Osteocyte (in vitro differentiated cells): ENCODE data around the gene LPIN3. TPM values are rescaled to one million over a fixed set of nuclear protein-coding genes. Genes with fewer than 3 reads are reported as not detected.

ENCODE experiments used
- DNase-seq: peaks from one replicate; pipeline ENCODE4 v3.0.0; 2021; ENCODE audit warnings: mixed read lengths; ENCODE audit not compliant: unreplicated experiment; ENCODE audit errors: extremely low spot score
- H3K27ac Mint-ChIP-seq: one replicate; pipeline ENCODE4 v1.8.0; 2021; ENCODE audit warnings: mild to moderate bottlenecking, mixed read lengths; ENCODE audit not compliant: unreplicated experiment
- H3K27me3 Mint-ChIP-seq: one replicate; pipeline ENCODE4 v1.8.0; 2021; ENCODE audit warnings: mixed read lengths; ENCODE audit not compliant: unreplicated experiment
- H3K36me3 Mint-ChIP-seq: one replicate; pipeline ENCODE4 v1.8.0; 2021; ENCODE audit warnings: mixed read lengths; ENCODE audit not compliant: unreplicated experiment
- H3K4me1 Mint-ChIP-seq: one replicate; pipeline ENCODE4 v1.8.0; 2021; ENCODE audit warnings: mixed read lengths; ENCODE audit not compliant: unreplicated experiment
- H3K4me3 Mint-ChIP-seq: one replicate; pipeline ENCODE4 v1.8.0; 2021; ENCODE audit warnings: mild to moderate bottlenecking, moderate library complexity, mixed read lengths; ENCODE audit not compliant: unreplicated experiment
- H3K9me3 Mint-ChIP-seq: one replicate; pipeline ENCODE4 v1.8.0; 2021; ENCODE audit warnings: mixed read lengths; ENCODE audit not compliant: unreplicated experiment
- total RNA-seq: library from RNA; stranded (reverse); gene quantifications from 2 replicates; pipeline ENCODE4 v1.2.1, GENCODE V29; 2021
- TF ChIP-seq, protein P1 (sequence below): fragments of 200-600 bp; sonication (generic); IDR thresholded peaks from 2 replicates; pipeline ENCODE4 v1.5.0; 2021; ENCODE audit warnings: antibody characterized with exemption, mild to moderate bottlenecking, moderate library complexity

The LPIN3 gene
- total RNA-seq, 1 donor from 2014 or later = 2.9 TPM

DNA sequence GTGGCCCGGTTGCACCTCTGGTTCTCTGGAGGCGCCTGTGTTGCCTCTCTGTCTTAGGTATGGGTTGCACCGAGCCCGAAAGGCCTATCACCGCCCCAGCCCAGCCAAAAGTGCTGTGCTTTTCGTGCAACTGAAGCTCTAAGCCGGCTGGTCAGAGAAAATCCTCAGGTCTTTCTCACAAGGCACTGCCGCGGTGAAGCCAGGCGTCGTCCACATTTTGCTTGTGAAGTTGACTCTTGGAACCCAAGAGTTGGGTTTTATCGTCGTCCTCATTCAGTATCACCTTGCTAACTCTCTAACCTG, 26.7 kb downstream of the LPIN3 start:
- Mint-ChIP-seq H3K27ac (no peak overlapping the region), H3K36me3 (peaks cover 2% of the 10 kb centered on the region), H3K4me1 (peaks cover 9% of the 10 kb centered on the region), H3K27me3 (peaks cover 22% of the 10 kb centered on the region), H3K4me3 (peak overlapping the region; percentile 70), H3K9me3 (peaks cover 6% of the 10 kb centered on the region)
- DNase-seq = no peak
- TF ChIP-seq, protein P1, sequence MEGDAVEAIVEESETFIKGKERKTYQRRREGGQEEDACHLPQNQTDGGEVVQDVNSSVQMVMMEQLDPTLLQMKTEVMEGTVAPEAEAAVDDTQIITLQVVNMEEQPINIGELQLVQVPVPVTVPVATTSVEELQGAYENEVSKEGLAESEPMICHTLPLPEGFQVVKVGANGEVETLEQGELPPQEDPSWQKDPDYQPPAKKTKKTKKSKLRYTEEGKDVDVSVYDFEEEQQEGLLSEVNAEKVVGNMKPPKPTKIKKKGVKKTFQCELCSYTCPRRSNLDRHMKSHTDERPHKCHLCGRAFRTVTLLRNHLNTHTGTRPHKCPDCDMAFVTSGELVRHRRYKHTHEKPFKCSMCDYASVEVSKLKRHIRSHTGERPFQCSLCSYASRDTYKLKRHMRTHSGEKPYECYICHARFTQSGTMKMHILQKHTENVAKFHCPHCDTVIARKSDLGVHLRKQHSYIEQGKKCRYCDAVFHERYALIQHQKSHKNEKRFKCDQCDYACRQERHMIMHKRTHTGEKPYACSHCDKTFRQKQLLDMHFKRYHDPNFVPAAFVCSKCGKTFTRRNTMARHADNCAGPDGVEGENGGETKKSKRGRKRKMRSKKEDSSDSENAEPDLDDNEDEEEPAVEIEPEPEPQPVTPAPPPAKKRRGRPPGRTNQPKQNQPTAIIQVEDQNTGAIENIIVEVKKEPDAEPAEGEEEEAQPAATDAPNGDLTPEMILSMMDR = no peak

DNA sequence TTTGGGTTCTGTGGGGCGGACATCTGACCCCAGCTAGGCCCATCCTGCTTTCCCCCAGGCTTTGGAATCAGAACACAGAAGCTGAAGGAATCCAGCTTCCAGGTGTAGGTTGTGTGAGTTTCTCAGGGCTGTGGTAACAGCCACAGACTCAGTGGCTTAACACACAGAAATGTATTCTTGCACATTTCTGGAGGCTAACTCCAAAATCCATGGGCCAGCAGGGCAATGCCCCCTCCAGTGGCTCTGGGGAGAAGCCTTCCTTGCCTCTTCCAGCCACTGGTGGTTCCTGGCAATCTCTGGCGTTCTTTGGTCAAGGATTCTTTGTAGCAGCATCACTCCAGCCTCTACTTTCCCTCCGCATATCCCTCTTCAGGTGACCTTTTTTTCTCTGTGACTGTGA, 27.3 kb downstream of the LPIN3 start:
- Mint-ChIP-seq H3K27me3 (peaks cover 22% of the 10 kb centered on the region), H3K36me3 (peaks cover 2% of the 10 kb centered on the region), H3K9me3 (peaks cover 6% of the 10 kb centered on the region), H3K4me1 (peaks cover 10% of the 10 kb centered on the region), H3K27ac (no peak overlapping the region), H3K4me3 (no peak overlapping the region)
- no peak for DNase-seq
- TF ChIP-seq, protein P1 = no peak

DNA sequence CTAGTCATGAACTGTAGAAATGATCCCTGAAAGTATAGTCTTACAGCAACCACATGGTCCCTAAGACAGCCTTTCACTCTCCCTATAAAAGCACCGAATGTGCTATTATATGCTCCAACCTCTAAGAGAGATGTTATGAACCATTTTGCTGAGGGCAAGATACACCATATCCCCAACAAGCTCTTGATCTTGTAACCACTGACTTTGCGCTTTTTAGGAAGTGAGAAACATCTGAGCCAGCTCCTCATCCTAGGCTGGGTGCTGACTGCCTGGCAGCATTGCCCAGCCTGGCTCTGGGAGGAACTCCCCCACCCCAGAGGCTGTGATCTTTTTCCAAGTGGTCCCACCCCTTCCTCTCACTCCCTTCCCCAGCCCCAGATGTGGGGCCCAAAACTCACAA, 29.1 kb downstream of the LPIN3 start:
- Mint-ChIP-seq H3K27me3 (peaks cover 30% of the 10 kb centered on the region), H3K36me3 (peaks cover 2% of the 10 kb centered on the region), H3K27ac (no peak overlapping the region), H3K9me3 (peaks cover 6% of the 10 kb centered on the region), H3K4me3 (no peak overlapping the region), H3K4me1 (peaks cover 22% of the 10 kb centered on the region)
- TF ChIP-seq, protein P1 = no peak
- DNase-seq = no peak

DNA sequence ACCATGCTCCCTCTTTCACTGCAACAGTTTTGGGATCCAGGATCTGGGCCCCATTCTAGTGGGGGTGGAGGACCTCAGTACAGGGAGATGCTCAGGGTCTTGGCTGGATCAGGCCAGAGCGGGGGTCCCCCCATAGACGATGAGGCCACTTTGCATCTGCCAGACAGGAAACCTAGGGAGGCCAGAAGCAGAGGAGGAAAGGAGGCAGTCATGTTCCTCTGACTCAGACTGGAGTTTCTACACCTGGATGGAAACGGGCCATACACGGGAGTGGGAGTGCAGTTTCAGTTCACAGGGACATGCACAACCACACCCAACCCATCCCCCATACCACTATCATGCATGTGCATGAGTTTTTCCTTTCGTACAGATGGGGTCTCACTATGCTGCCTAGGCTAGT, 29.6 kb downstream of the LPIN3 start:
- DNase-seq = no peak
- Mint-ChIP-seq H3K4me3 (no peak overlapping the region), H3K4me1 (peaks cover 22% of the 10 kb centered on the region), H3K27ac (no peak overlapping the region), H3K27me3 (peaks cover 28% of the 10 kb centered on the region), H3K36me3 (peaks cover 2% of the 10 kb centered on the region), H3K9me3 (peaks cover 6% of the 10 kb centered on the region)
- TF ChIP-seq, protein P1 = no peak

DNA sequence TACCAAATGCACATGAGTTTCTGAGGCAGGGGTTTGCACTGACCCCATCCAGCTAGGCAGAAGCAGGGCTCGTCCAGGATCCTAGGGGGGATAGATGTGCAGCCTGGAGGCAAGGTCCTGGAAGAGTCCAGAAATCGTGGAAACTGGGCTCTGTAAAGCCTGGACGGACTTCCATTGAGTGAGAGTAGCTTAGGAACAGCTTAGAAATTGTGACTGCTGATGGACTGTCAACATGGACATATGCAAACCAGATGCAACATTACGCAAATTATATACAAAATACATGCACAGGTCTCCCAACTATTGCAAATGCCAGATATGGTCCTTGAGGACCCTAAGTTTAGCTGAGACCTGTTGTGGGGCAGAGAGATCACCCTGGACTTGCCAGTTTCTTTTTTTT, 30.8 kb downstream of the LPIN3 start:
- peaks cover 27% of the 10 kb centered on the region for H3K27me3 Mint-ChIP-seq
- no peak for DNase-seq
- H3K9me3 Mint-ChIP-seq = peaks cover 6% of the 10 kb centered on the region
- peaks cover 19% of the 10 kb centered on the region for H3K4me1 Mint-ChIP-seq
- no peak overlapping the region for H3K27ac Mint-ChIP-seq
- H3K36me3 Mint-ChIP-seq = peaks cover 2% of the 10 kb centered on the region
- TF ChIP-seq, protein P1 = no peak
- no peak overlapping the region for H3K4me3 Mint-ChIP-seq
